ENCODE results near the gene VPS26B. TPM values are rescaled to one million over a fixed set of nuclear protein-coding genes. Genes with fewer than 3 reads are reported as not detected.

Gene VPS26B
- total RNA-seq, 2 donors from 2014 or later: 32.5 to 33.6 TPM

- no peak for DNase-seq
- no peak overlapping the region for H3K27ac Mint-ChIP-seq
- WGBS, 2 experiments (ENCODE audit: insufficient coverage in 1 of 2, insufficient read length in 1 of 2): 100% methylated on average over 1 to 2 of the region's 3 CpGs
- no peaks in the 10 kb centered on the region for H3K27me3 ChIP-seq (ENCODE audit: control insufficient read depth, insufficient read depth, low read length, poor library complexity, severe bottlenecking)
- TF ChIP-seq CTCF (conservative IDR thresholded peaks at IDR 0.05): no peak
- H3K36me3 ChIP-seq (ENCODE audit: control insufficient read depth, insufficient read depth, low read length): peaks cover 19% of the 10 kb centered on the region
- no peak overlapping the region for H3K27ac ChIP-seq (ENCODE audit: low read depth, low read length)
- no peaks in the 10 kb centered on the region for H3K4me1 ChIP-seq (ENCODE audit: control insufficient read depth, insufficient read depth, low read length)
- no peak overlapping the region for H3K4me3 ChIP-seq (ENCODE audit: low read length)
- H3K9me3 Mint-ChIP-seq: no peaks in the 10 kb centered on the region
- peaks cover 25% of the 10 kb centered on the region for H3K36me3 Mint-ChIP-seq (ENCODE audit: low read depth)
- no peak overlapping the region for H3K4me3 Mint-ChIP-seq
- H3K4me1 Mint-ChIP-seq: peaks cover 11% of the 10 kb centered on the region
- H3K27me3 Mint-ChIP-seq (ENCODE audit: insufficient read depth): no peaks in the 10 kb centered on the region
- no peak overlapping the region for H3K9ac ChIP-seq (ENCODE audit: extremely low read depth, low read length, poor library complexity, severe bottlenecking)
- H3K9me3 ChIP-seq (ENCODE audit: control insufficient read depth, low read length): no peaks in the 10 kb centered on the region
These were observed 10.9 kb downstream of the VPS26B start for GRCh38 chr11:134235399-134235798.

- no peak for TF ChIP-seq CTCF (conservative IDR thresholded peaks at IDR 0.05)
- Histone ChIP-seq H3K36me3 (ENCODE audit: control insufficient read depth, insufficient read depth, low read length) (peaks cover 29% of the 10 kb centered on the region), H3K27me3 (ENCODE audit: control insufficient read depth, insufficient read depth, low read length, poor library complexity, severe bottlenecking) (no peaks in the 10 kb centered on the region), H3K4me3 (ENCODE audit: low read length) (no peak overlapping the region), H3K9ac (ENCODE audit: extremely low read depth, low read length, poor library complexity, severe bottlenecking) (no peak overlapping the region), H3K4me1 (ENCODE audit: control insufficient read depth, insufficient read depth, low read length) (peaks cover 5% of the 10 kb centered on the region), H3K9me3 (ENCODE audit: control insufficient read depth, low read length) (no peaks in the 10 kb centered on the region), H3K27ac (ENCODE audit: low read depth, low read length) (no peak overlapping the region)
- Mint-ChIP-seq H3K9me3 (no peaks in the 10 kb centered on the region), H3K27ac (peak overlapping the region; percentile 1), H3K4me1 (peaks cover 11% of the 10 kb centered on the region), H3K36me3 (ENCODE audit: low read depth) (peaks cover 26% of the 10 kb centered on the region), H3K27me3 (ENCODE audit: insufficient read depth) (no peaks in the 10 kb centered on the region), H3K4me3 (no peak overlapping the region)
- no peak for DNase-seq
- WGBS, 2 experiments (ENCODE audit: insufficient coverage in 1 of 2, insufficient read length in 1 of 2): 79 to 85% methylated on average over 6 to 7 of the region's 7 CpGs
These were observed 12.5 kb downstream of the VPS26B start for GRCh38 chr11:134236834-134237556.

- Mint-ChIP-seq H3K36me3 (ENCODE audit: low read depth) (peaks cover 26% of the 10 kb centered on the region), H3K27me3 (ENCODE audit: insufficient read depth) (no peaks in the 10 kb centered on the region), H3K4me3 (no peak overlapping the region), H3K4me1 (peaks cover 15% of the 10 kb centered on the region), H3K9me3 (no peaks in the 10 kb centered on the region), H3K27ac (peak overlapping the region; percentile 1)
- Histone ChIP-seq H3K4me1 (ENCODE audit: control insufficient read depth, insufficient read depth, low read length) (peaks cover 5% of the 10 kb centered on the region), H3K27ac (ENCODE audit: low read depth, low read length) (no peak overlapping the region), H3K36me3 (ENCODE audit: control insufficient read depth, insufficient read depth, low read length) (peaks cover 31% of the 10 kb centered on the region), H3K9me3 (ENCODE audit: control insufficient read depth, low read length) (no peaks in the 10 kb centered on the region), H3K4me3 (ENCODE audit: low read length) (no peak overlapping the region), H3K9ac (ENCODE audit: extremely low read depth, low read length, poor library complexity, severe bottlenecking) (no peak overlapping the region), H3K27me3 (ENCODE audit: control insufficient read depth, insufficient read depth, low read length, poor library complexity, severe bottlenecking) (no peaks in the 10 kb centered on the region)
- no peak for DNase-seq
- TF ChIP-seq CTCF (conservative IDR thresholded peaks at IDR 0.05): no peak
- WGBS, 2 experiments (ENCODE audit: insufficient coverage in 1 of 2, insufficient read length in 1 of 2): 86 to 92% methylated on average over 6 to 11 of the region's 11 CpGs
These were observed 13.1 kb downstream of the VPS26B start for GRCh38 chr11:134237557-134237922.

Data from endodermal cell (in vitro differentiated cells).